WTC11 (cell line): ENCODE data around the gene JMJD8. TPM values are rescaled to one million over a fixed set of nuclear protein-coding genes. Genes with fewer than 3 reads are reported as not detected.

Source experiments
- ATAC-seq: fragments of 200-7000 bp; cut with Tn5 transposase; 2 replicates; pipeline ENCODE4 v1.10.0; 2021; ENCODE audit warnings: mild to moderate bottlenecking, moderate library complexity
- Bru-seq: library from RNA; stranded (reverse); fragments of 400-500 nt; gene quantifications from one replicate; lab custom pipeline; 2021; lab: Mats Ljungman, UMichigan
- CTCF ChIA-PET: fragments of 300-600 bp; sonication (Branson Sonifier 250); formaldehyde crosslinking; loops from one replicate; lab custom pipeline; 2021; ENCODE audit warnings: antibody characterized with exemption; lab: Charles Lee
- POLR2A ChIA-PET: fragments of 350-600 bp; sonication (Branson Sonifier 250); formaldehyde crosslinking; loops from one replicate; lab custom pipeline; 2021; ENCODE audit warnings: antibody characterized with exemption; lab: Charles Lee
- DNase-seq: peaks from one replicate; pipeline ENCODE4 v3.0.0; 2021; ENCODE audit warnings: low spot score
- H3K27ac Mint-ChIP-seq: 2 replicates; pipeline ENCODE4 v1.8.0; 2021; ENCODE audit warnings: mixed read lengths
- H3K27me3 Mint-ChIP-seq: 2 replicates; pipeline ENCODE4 v1.8.0; 2021; ENCODE audit warnings: low read depth, mild to moderate bottlenecking, moderate library complexity, mixed read lengths
- H3K36me3 Mint-ChIP-seq: 2 replicates; pipeline ENCODE4 v1.8.0; 2021; ENCODE audit warnings: mixed read lengths
- H3K4me1 Mint-ChIP-seq: 2 replicates; pipeline ENCODE4 v1.8.0; 2022; ENCODE audit warnings: mixed read lengths
- H3K4me3 Mint-ChIP-seq: 2 replicates; pipeline ENCODE4 v1.8.0; 2021; ENCODE audit warnings: mild to moderate bottlenecking, moderate library complexity, mixed read lengths
- H3K9me3 Mint-ChIP-seq: 2 replicates; pipeline ENCODE4 v1.8.0; 2021; ENCODE audit warnings: mixed read lengths
- CREM ChIP-seq: sonication (generic); formaldehyde crosslinking; IDR thresholded peaks from 2 replicates; pipeline ENCODE4 v1.8.1; 2022; ENCODE audit warnings: mild to moderate bottlenecking, missing genetic modification reagents, moderate library complexity
- EMX1 ChIP-seq: fragments of 250-450 bp; sonication (Bioruptor Pico); IDR thresholded peaks from 2 replicates; pipeline ENCODE4 v1.8.0; 2021; ENCODE audit warnings: mild to moderate bottlenecking
- ESRRA ChIP-seq: sonication (generic); formaldehyde crosslinking; IDR thresholded peaks from 2 replicates; pipeline ENCODE4 v1.8.1; 2022; ENCODE audit warnings: mild to moderate bottlenecking, missing genetic modification reagents, borderline replicate concordance
- FOXP1 ChIP-seq: sonication (generic); formaldehyde crosslinking; IDR thresholded peaks from 2 replicates; pipeline ENCODE4 v1.8.0; 2022; ENCODE audit warnings: missing genetic modification reagents, mild to moderate bottlenecking, moderate library complexity, borderline replicate concordance
- GTF2I ChIP-seq: fragments of 250-450 bp; sonication (Bioruptor Pico); conservative IDR thresholded peaks from 2 replicates; pipeline ENCODE4 v1.4.0; 2021; ENCODE audit warnings: mild to moderate bottlenecking
- JAZF1 ChIP-seq: fragments of 250-450 bp; sonication (Bioruptor Pico); IDR thresholded peaks from 2 replicates; pipeline ENCODE4 v1.9.0; 2021; ENCODE audit warnings: moderate library complexity, mild to moderate bottlenecking, inconsistent platforms
- MYBL2 ChIP-seq: sonication (generic); formaldehyde crosslinking; IDR thresholded peaks from 2 replicates; pipeline ENCODE4 v1.8.1; 2023; ENCODE audit warnings: mild to moderate bottlenecking, moderate library complexity, missing genetic modification reagents
- NFATC4 ChIP-seq: fragments of 250-450 bp; sonication (Bioruptor Pico); IDR thresholded peaks from 2 replicates; pipeline ENCODE4 v1.9.0; 2021; ENCODE audit warnings: mild to moderate bottlenecking
- NR1H2 ChIP-seq: sonication (generic); formaldehyde crosslinking; IDR thresholded peaks from 2 replicates; pipeline ENCODE4 v1.9.0; 2021; ENCODE audit warnings: mild to moderate bottlenecking, moderate library complexity, missing genetic modification reagents
- NR3C1 ChIP-seq: sonication (generic); formaldehyde crosslinking; conservative IDR thresholded peaks from 2 replicates; pipeline ENCODE4 v1.8.1; 2023; ENCODE audit warnings: low read depth, mild to moderate bottlenecking, missing genetic modification reagents
- SP1 ChIP-seq: sonication (generic); formaldehyde crosslinking; conservative IDR thresholded peaks from 2 replicates; pipeline ENCODE4 v1.8.1; 2022; ENCODE audit warnings: missing genetic modification reagents
- ZNF423 ChIP-seq: fragments of 250-450 bp; sonication (Bioruptor Pico); IDR thresholded peaks from 2 replicates; pipeline ENCODE4 v2.1.2; 2022; ENCODE audit warnings: mild to moderate bottlenecking, moderate library complexity
- long read RNA-seq, 3 experiments: library from RNA in 1 of 3; library from capped mRNA in 1 of 3; library from polyadenylated mRNA in 1 of 3; unstranded in 2 of 3; stranded (forward) in 1 of 3; transcript quantifications; one replicate each; pipeline ENCODE4 v2.0.0, GENCODE V29; 2021
- total RNA-seq: library from RNA; stranded (reverse); gene quantifications from 3 replicates; pipeline ENCODE4 v1.2.3, GENCODE V29; 2021
- TF ChIP-seq, protein P1 (sequence below): sonication (generic); formaldehyde crosslinking; IDR thresholded peaks from 2 replicates; pipeline ENCODE4 v1.8.1; 2022; ENCODE audit warnings: missing genetic modification reagents, borderline replicate concordance
- TF ChIP-seq, protein P2 (sequence below): sonication (generic); formaldehyde crosslinking; IDR thresholded peaks from 2 replicates; pipeline ENCODE4 v1.8.1; 2023; ENCODE audit warnings: mild to moderate bottlenecking, missing genetic modification reagents
- TF ChIP-seq, protein P3 (sequence below): sonication (generic); formaldehyde crosslinking; IDR thresholded peaks from 2 replicates; pipeline ENCODE4 v1.8.1; 2022; ENCODE audit warnings: mild to moderate bottlenecking, moderate library complexity, missing genetic modification reagents
- TF ChIP-seq, protein P4 (sequence below): sonication (generic); formaldehyde crosslinking; IDR thresholded peaks from 2 replicates; pipeline ENCODE4 v1.8.1; 2023; ENCODE audit warnings: mild to moderate bottlenecking, missing genetic modification reagents, borderline replicate concordance
- TF ChIP-seq, protein P5 (sequence below): sonication (generic); formaldehyde crosslinking; IDR thresholded peaks from 2 replicates; pipeline ENCODE4 v1.8.1; 2022; ENCODE audit warnings: low read depth, mild to moderate bottlenecking, moderate library complexity, missing genetic modification reagents, borderline replicate concordance
- TF ChIP-seq, protein P6 (sequence below): sonication (generic); formaldehyde crosslinking; IDR thresholded peaks from 2 replicates; pipeline ENCODE4 v1.8.1; 2023; ENCODE audit warnings: mild to moderate bottlenecking, missing genetic modification reagents, moderate library complexity

Gene JMJD8, protein sequence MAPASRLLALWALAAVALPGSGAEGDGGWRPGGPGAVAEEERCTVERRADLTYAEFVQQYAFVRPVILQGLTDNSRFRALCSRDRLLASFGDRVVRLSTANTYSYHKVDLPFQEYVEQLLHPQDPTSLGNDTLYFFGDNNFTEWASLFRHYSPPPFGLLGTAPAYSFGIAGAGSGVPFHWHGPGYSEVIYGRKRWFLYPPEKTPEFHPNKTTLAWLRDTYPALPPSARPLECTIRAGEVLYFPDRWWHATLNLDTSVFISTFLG
- 59.6 to 63.4 TPM (median 61.2 TPM) in 3 replicates for total RNA-seq
- Bru-seq, nascent RNA: percentile 71 among the genes with signal in this experiment
- long read RNA-seq, experiment 1, transcript JMJD8-201 (9 exons, 2,038 nt): major isoform, 144 of 393 reads
- long read RNA-seq, experiment 1, transcript JMJD8-203 (8 exons, 1,015 nt): minor isoform, 9 of 393 reads
- long read RNA-seq, experiment 1, transcript JMJD8-202 (8 exons, 823 nt): minor isoform, 11 of 393 reads
- long read RNA-seq, experiment 1, transcript JMJD8-209 (8 exons, 2,205 nt): minor isoform, 20 of 393 reads
- long read RNA-seq, experiment 1, partial matches to known transcripts: 60 of 393 reads
- long read RNA-seq, experiment 1, other reads (novel, unspliced or antisense): 138 of 393 reads
- long read RNA-seq, experiment 2, transcript JMJD8-201 (9 exons, 2,038 nt): major isoform, 19 of 77 reads
- long read RNA-seq, experiment 2, partial matches to known transcripts: 8 of 77 reads
- long read RNA-seq, experiment 2, other reads (novel, unspliced or antisense): 43 of 77 reads
- long read RNA-seq, experiment 3, partial matches to known transcripts: 2 of 13 reads
- long read RNA-seq, experiment 3, other reads (novel, unspliced or antisense): 8 of 13 reads

DNA sequence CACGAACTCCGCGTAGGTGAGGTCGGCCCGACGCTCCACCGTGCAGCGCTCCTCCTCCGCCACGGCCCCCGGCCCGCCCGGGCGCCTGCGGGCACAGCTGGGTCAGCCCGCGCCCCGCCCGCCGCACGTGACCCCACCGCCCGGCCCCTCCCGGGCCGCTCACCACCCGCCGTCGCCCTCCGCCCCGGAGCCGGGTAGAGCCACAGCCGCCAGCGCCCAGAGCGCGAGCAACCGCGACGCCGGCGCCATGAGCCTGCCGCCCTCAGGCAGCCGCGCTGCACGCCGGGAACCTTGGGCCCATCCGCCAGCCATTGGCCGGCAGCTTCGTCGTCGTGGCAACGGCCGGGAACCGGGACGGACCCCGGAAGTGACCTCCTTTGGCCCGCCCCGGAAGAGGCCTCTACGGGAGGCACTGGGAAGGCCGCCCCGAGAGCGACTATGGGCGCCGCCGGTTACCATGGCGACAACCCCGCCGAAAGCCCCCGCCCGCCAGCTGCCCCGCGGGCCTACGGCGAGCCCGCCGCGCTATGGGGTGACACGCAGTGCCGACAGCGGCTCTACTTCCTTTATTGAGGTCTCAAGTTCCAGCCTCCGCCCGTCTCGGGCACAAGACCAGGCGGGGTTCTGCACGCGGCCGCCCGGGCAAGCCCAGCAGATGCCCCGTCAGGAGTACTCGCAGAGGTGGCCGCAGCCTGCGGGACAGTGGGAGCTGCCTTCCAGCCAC, at the start of gene JMJD8:
JMJD8 (minus strand) TSS at position 264 of the 724 bp plus-strand sequence; CDS start at position 249, 15 bp downstream.
- H3K4me1 Mint-ChIP-seq: peaks cover 19% of the 10 kb centered on the region
- H3K27ac Mint-ChIP-seq: no peak within 1 kb of the TSS; the same call in 1 of the 2 replicates
- ChIA-PET POLR2A (interaction anchor here (1.6 kb wide), 1 partner anchor 11 kb away, joined by 6 read pairs; no protein-coding TSS in a partner anchor), CTCF (interaction anchor here (0.6 to 1.7 kb wide), 6 partner anchors 11 to 110 kb away, joined by 3 to 5 read pairs (median 3); partner anchors contain the start of genes ANTKMT and RHOT2)
- no peaks in the 10 kb centered on the region for H3K27me3 Mint-ChIP-seq
- ATAC-seq (peak; percentile 49), DNase-seq (peak; percentile 96)
- no peaks in the 10 kb centered on the region for H3K9me3 Mint-ChIP-seq
- peaks cover 25% of the 10 kb centered on the region for H3K36me3 Mint-ChIP-seq
- peak within 1 kb of the TSS; percentile 76 for H3K4me3 Mint-ChIP-seq
- TF ChIP-seq NFATC4 (CRISPR knock-in tag) (no peak; the same call in 1 of the 2 replicates), GTF2I (CRISPR knock-in tag) (no peak), FOXP1 (CRISPR knock-in tag) (peak; percentile 57; the same call in 1 of the 2 replicates), ZNF423 (CRISPR knock-in tag) (0 out of 2 replicates have a peak, but pooled peaks have one; percentile 21), ESRRA (CRISPR knock-in tag) (no peak), EMX1 (peak; percentile 77), SP1 (CRISPR knock-in tag) (peak; percentile 83), CREM (0 out of 2 replicates have a peak, but pooled peaks have one; percentile 37), NR3C1 (no peak), MYBL2 (CRISPR knock-in tag) (peak; percentile 73; the same call in 1 of the 2 replicates), JAZF1 (no peak), NR1H2 (CRISPR knock-in tag) (no peak)
- TF ChIP-seq, protein P1, sequence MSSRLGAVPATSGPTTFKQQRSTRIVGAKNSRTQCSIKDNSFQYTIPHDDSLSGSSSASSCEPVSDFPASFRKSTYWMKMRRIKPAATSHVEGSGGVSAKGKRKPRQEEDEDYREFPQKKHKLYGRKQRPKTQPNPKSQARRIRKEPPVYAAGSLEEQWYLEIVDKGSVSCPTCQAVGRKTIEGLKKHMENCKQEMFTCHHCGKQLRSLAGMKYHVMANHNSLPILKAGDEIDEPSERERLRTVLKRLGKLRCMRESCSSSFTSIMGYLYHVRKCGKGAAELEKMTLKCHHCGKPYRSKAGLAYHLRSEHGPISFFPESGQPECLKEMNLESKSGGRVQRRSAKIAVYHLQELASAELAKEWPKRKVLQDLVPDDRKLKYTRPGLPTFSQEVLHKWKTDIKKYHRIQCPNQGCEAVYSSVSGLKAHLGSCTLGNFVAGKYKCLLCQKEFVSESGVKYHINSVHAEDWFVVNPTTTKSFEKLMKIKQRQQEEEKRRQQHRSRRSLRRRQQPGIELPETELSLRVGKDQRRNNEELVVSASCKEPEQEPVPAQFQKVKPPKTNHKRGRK (CRISPR knock-in tag): no peak
- TF ChIP-seq, protein P2, sequence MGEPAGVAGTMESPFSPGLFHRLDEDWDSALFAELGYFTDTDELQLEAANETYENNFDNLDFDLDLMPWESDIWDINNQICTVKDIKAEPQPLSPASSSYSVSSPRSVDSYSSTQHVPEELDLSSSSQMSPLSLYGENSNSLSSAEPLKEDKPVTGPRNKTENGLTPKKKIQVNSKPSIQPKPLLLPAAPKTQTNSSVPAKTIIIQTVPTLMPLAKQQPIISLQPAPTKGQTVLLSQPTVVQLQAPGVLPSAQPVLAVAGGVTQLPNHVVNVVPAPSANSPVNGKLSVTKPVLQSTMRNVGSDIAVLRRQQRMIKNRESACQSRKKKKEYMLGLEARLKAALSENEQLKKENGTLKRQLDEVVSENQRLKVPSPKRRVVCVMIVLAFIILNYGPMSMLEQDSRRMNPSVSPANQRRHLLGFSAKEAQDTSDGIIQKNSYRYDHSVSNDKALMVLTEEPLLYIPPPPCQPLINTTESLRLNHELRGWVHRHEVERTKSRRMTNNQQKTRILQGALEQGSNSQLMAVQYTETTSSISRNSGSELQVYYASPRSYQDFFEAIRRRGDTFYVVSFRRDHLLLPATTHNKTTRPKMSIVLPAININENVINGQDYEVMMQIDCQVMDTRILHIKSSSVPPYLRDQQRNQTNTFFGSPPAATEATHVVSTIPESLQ: no peak
- TF ChIP-seq, protein P3, sequence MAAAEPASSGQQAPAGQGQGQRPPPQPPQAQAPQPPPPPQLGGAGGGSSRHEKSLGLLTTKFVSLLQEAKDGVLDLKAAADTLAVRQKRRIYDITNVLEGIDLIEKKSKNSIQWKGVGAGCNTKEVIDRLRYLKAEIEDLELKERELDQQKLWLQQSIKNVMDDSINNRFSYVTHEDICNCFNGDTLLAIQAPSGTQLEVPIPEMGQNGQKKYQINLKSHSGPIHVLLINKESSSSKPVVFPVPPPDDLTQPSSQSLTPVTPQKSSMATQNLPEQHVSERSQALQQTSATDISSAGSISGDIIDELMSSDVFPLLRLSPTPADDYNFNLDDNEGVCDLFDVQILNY (CRISPR knock-in tag): peak; percentile 69; the same call in 1 of the 2 replicates
- TF ChIP-seq, protein P4, sequence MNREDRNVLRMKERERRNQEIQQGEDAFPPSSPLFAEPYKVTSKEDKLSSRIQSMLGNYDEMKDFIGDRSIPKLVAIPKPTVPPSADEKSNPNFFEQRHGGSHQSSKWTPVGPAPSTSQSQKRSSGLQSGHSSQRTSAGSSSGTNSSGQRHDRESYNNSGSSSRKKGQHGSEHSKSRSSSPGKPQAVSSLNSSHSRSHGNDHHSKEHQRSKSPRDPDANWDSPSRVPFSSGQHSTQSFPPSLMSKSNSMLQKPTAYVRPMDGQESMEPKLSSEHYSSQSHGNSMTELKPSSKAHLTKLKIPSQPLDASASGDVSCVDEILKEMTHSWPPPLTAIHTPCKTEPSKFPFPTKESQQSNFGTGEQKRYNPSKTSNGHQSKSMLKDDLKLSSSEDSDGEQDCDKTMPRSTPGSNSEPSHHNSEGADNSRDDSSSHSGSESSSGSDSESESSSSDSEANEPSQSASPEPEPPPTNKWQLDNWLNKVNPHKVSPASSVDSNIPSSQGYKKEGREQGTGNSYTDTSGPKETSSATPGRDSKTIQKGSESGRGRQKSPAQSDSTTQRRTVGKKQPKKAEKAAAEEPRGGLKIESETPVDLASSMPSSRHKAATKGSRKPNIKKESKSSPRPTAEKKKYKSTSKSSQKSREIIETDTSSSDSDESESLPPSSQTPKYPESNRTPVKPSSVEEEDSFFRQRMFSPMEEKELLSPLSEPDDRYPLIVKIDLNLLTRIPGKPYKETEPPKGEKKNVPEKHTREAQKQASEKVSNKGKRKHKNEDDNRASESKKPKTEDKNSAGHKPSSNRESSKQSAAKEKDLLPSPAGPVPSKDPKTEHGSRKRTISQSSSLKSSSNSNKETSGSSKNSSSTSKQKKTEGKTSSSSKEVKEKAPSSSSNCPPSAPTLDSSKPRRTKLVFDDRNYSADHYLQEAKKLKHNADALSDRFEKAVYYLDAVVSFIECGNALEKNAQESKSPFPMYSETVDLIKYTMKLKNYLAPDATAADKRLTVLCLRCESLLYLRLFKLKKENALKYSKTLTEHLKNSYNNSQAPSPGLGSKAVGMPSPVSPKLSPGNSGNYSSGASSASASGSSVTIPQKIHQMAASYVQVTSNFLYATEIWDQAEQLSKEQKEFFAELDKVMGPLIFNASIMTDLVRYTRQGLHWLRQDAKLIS: no peak
- TF ChIP-seq, protein P5, sequence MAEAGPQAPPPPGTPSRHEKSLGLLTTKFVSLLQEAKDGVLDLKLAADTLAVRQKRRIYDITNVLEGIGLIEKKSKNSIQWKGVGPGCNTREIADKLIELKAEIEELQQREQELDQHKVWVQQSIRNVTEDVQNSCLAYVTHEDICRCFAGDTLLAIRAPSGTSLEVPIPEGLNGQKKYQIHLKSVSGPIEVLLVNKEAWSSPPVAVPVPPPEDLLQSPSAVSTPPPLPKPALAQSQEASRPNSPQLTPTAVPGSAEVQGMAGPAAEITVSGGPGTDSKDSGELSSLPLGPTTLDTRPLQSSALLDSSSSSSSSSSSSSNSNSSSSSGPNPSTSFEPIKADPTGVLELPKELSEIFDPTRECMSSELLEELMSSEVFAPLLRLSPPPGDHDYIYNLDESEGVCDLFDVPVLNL (CRISPR knock-in tag): no peak; the same call in 1 of the 2 replicates
- TF ChIP-seq, protein P6, sequence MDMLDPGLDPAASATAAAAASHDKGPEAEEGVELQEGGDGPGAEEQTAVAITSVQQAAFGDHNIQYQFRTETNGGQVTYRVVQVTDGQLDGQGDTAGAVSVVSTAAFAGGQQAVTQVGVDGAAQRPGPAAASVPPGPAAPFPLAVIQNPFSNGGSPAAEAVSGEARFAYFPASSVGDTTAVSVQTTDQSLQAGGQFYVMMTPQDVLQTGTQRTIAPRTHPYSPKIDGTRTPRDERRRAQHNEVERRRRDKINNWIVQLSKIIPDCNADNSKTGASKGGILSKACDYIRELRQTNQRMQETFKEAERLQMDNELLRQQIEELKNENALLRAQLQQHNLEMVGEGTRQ (CRISPR knock-in tag): peak; percentile 71
